Thyroid gland (tissue), 4 donors: ENCODE data around the gene LRRC34. TPM values are rescaled to one million over a fixed set of nuclear protein-coding genes. Genes with fewer than 3 reads are reported as not detected.

Experiments used
- DNase-seq, 2 donors: peaks; one replicate each; pipeline ENCODE4 v3.0.0-alpha.2; 2019
- H3K27ac ChIP-seq, 3 donors: fragments of 200-600 bp; sonication (generic); 1 replicate in 2 of 3; 2 replicates in 1 of 3; pipeline ENCODE4 v1.5.1; 2016 to 2019; ENCODE audit warnings: mild to moderate bottlenecking in 1 of 3, moderate library complexity in 1 of 3
- H3K27me3 ChIP-seq: fragments of 200-600 bp; sonication (generic); one replicate; pipeline ENCODE4 v1.5.1; 2019
- H3K36me3 ChIP-seq, 2 donors: fragments of 200-600 bp; sonication (generic); one replicate each; pipeline ENCODE4 v1.5.1; 2016 to 2019
- H3K4me1 ChIP-seq, 2 donors: fragments of 200-600 bp; sonication (generic); one replicate each; pipeline ENCODE4 v1.5.1; 2017 to 2019
- H3K4me3 ChIP-seq, 3 donors: fragments of 200-600 bp; sonication (generic); replicated peaks in 1 of 3; 1 replicate in 2 of 3; 2 replicates in 1 of 3; pipeline ENCODE4 v1.5.1; 2016; ENCODE audit warnings: mild to moderate bottlenecking in 1 of 3
- H3K9me3 ChIP-seq: fragments of 200-600 bp; sonication (generic); one replicate; pipeline ENCODE4 v1.5.1; 2017
- POLR2A ChIP-seq, 2 donors: fragments of 450-650 bp; IDR thresholded peaks; one replicate each; pipeline ENCODE4 v1.6.1; 2017; ENCODE audit warnings: antibody characterized with exemption in 2 of 2, mild to moderate bottlenecking in 2 of 2, moderate library complexity in 1 of 2
- WGBS, 2 donors: methylation state at CpG; one replicate each; pipeline ENCODE4 v1.1.5; 2017; 5-methylcytosine and 5-hydroxymethylcytosine counted together
- intact Hi-C: fragments of 100-400 bp; cut with DNase I; formaldehyde crosslinking; loops from one replicate; pipeline ENCODE4 v1.15.1; 2023
- total RNA-seq, 4 donors: library from RNA; depleted of rRNA; stranded (reverse); fragments of >200 nt; gene quantifications; one replicate each; pipeline ENCODE4 v1.2.3, GENCODE V29; 2016
- TF ChIP-seq, protein P1 (sequence below), 6 experiments: fragments of 200-600 bp in 3 of 6; fragments of 450-650 bp in 3 of 6; sonication (generic) in 3 of 6; IDR thresholded peaks; one replicate each; pipeline ENCODE4 v1.5.1; 2016 to 2019; ENCODE audit warnings: antibody characterized with exemption in 6 of 6, mild to moderate bottlenecking in 2 of 6, inconsistent platforms in 1 of 6, moderate library complexity in 1 of 6

LRRC34 gene
- total RNA-seq, 4 donors from 2014 or later: 2.9 to 6.6 (median 5.1) TPM

DNA sequence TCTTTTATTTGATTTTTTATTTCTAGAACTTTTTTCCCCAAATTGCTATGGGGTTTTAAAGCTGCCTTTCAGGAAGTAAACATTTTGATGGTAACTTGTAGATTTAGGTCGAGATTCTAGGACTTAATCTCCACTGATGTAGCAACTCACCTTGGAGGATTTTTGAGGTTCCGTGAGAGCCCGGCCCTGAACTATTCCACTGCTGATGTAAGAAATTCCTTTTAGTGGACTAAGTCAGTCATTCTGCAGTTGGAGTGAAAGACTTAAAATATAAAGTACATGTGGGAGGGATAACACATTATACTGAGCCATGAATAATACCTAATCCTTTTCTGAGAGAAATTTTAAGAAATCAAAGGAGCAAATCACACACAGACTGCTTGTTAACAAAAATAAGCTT lies 12.6 kb upstream of the LRRC34 start:
- Histone ChIP-seq H3K4me1 (no peaks in the 10 kb centered on the region), H3K4me3 (no peak overlapping the region), H3K27me3 (no peaks in the 10 kb centered on the region), H3K9me3 (no peaks in the 10 kb centered on the region), H3K36me3 (no peaks in the 10 kb centered on the region), H3K27ac (no peak overlapping the region)
- DNase-seq: no peak
- WGBS, 2 donors: 91% methylated on average over 3 of the region's 3 CpGs
- TF ChIP-seq, protein P1, sequence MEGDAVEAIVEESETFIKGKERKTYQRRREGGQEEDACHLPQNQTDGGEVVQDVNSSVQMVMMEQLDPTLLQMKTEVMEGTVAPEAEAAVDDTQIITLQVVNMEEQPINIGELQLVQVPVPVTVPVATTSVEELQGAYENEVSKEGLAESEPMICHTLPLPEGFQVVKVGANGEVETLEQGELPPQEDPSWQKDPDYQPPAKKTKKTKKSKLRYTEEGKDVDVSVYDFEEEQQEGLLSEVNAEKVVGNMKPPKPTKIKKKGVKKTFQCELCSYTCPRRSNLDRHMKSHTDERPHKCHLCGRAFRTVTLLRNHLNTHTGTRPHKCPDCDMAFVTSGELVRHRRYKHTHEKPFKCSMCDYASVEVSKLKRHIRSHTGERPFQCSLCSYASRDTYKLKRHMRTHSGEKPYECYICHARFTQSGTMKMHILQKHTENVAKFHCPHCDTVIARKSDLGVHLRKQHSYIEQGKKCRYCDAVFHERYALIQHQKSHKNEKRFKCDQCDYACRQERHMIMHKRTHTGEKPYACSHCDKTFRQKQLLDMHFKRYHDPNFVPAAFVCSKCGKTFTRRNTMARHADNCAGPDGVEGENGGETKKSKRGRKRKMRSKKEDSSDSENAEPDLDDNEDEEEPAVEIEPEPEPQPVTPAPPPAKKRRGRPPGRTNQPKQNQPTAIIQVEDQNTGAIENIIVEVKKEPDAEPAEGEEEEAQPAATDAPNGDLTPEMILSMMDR (IDR thresholded peaks at IDR 0.05): no peak
- TF ChIP-seq POLR2A (IDR thresholded peaks at IDR 0.05): no peak
- intact Hi-C loops: no loop called here

DNA sequence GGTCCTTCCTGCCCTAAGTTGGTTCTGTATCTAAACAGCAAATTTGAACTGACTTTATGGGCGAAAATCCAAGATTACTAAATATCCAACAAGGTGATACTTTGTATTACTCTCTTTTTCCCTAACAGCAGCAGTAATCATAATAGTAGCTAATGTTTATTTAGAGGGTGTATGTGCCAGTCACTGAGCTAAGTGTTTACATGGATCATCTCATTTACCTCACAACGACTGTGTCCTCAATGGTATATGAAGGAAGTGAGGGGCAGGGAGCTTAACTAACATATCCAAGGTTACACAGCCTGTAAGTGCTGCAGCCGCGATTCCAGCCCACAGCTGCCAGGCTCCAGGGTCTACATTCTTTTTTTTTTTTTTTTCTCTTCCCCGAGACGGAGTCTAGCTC lies 10.3 kb upstream of the LRRC34 start:
- TF ChIP-seq, protein P1 (IDR thresholded peaks at IDR 0.05): no peak
- TF ChIP-seq POLR2A (IDR thresholded peaks at IDR 0.05): no peak
- no peak for DNase-seq
- no peaks in the 10 kb centered on the region for H3K9me3 ChIP-seq
- no peak overlapping the region for H3K27ac ChIP-seq
- H3K4me1 ChIP-seq: no peaks in the 10 kb centered on the region
- H3K4me3 ChIP-seq: no peak overlapping the region
- H3K36me3 ChIP-seq: no peaks in the 10 kb centered on the region
- no peaks in the 10 kb centered on the region for H3K27me3 ChIP-seq
- WGBS, 2 donors: 57 to 65% methylated on average over 6 of the region's 6 CpGs
- intact Hi-C loops: no loop called here

DNA sequence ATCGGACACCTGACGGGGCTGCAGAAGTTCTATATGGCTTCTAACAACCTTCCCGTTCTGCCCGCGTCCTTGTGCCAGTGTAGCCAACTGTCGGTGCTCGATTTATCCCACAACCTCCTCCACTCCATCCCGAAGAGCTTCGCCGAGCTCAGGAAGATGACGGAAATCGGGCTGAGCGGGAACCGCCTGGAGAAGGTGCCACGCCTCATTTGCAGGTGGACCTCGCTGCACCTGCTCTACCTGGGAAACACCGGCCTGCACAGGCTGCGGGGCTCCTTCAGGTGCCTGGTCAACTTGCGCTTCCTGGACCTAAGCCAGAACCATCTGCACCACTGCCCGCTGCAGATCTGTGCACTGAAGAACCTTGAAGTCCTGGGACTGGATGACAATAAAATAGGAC lies 9.8 kb upstream of the LRRC34 start:
- intact Hi-C loops: no loop called here

DNA sequence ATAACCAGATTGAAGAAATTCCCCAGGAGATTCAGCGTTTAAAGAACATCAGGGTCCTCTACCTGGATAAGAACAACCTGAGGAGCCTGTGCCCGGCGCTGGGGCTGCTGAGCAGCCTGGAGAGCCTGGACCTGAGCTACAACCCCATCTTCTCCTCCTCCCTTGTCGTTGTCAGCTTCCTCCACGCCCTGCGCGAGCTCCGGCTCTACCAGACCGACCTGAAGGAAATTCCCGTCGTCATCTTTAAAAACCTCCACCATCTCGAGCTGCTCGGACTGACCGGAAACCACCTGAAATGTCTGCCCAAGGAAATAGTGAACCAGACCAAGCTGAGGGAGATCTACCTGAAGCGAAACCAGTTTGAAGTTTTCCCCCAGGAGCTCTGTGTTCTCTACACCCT lies 9.4 kb upstream of the LRRC34 start:
- Histone ChIP-seq H3K27ac (no peak overlapping the region), H3K36me3 (no peaks in the 10 kb centered on the region), H3K27me3 (no peaks in the 10 kb centered on the region), H3K4me3 (no peak overlapping the region), H3K9me3 (no peaks in the 10 kb centered on the region), H3K4me1 (no peaks in the 10 kb centered on the region)
- DNase-seq: no peak
- no peak for TF ChIP-seq POLR2A (IDR thresholded peaks at IDR 0.05)
- TF ChIP-seq, protein P1 (IDR thresholded peaks at IDR 0.05): no peak
- WGBS, 2 donors: 93 to 96% methylated on average over 15 of the region's 15 CpGs
- intact Hi-C loops: no loop called here

More for the DNA sequence above, 9.8 kb upstream of the LRRC34 start:
- WGBS, 2 donors: 88 to 91% methylated on average over 20 of the region's 20 CpGs
- Histone ChIP-seq H3K4me3 (no peak overlapping the region), H3K36me3 (no peaks in the 10 kb centered on the region), H3K27me3 (no peaks in the 10 kb centered on the region), H3K9me3 (no peaks in the 10 kb centered on the region), H3K4me1 (no peaks in the 10 kb centered on the region), H3K27ac (no peak overlapping the region)
- TF ChIP-seq, protein P1 (IDR thresholded peaks at IDR 0.05): no peak
- TF ChIP-seq POLR2A (IDR thresholded peaks at IDR 0.05): no peak
- DNase-seq: no peak

DNA sequence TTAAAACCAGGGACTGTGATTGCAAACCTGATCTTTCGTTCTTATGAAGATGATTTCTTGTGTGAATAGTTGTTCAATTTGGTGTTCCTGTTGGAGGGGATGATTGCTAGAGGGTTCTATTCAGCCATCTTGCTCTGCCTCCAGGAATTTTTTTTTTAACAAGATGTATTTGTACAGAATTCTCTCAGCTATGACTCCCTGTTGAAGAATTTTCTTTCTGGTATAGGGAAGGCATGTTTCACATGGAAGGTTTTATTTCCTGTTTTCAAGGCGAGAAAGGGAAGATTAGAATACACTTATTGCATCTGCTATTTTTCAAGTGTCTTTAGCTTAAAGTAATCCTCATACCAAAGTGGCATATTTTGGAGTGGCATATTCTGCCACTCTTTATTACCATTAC lies 5.6 kb upstream of the LRRC34 start:
- intact Hi-C loops: no loop called here
- no peaks in the 10 kb centered on the region for H3K4me1 ChIP-seq
- no peak for TF ChIP-seq POLR2A (IDR thresholded peaks at IDR 0.05)
- TF ChIP-seq, protein P1 (IDR thresholded peaks at IDR 0.05): no peak
- no peak for DNase-seq
- no peaks in the 10 kb centered on the region for H3K27me3 ChIP-seq
- 80 to 82% methylated on average over 2 of the region's 2 CpGs for WGBS, 2 donors
- H3K36me3 ChIP-seq: no peaks in the 10 kb centered on the region
- H3K4me3 ChIP-seq: no peak overlapping the region
- no peak overlapping the region for H3K27ac ChIP-seq
- no peaks in the 10 kb centered on the region for H3K9me3 ChIP-seq
